Fibroblast of skin of left quadriceps (primary cell): ENCODE measurements around the gene S100A10.

Source experiments
- DNase-seq, 2 experiments: peaks; one replicate each; pipeline ENCODE4 v3.0.0-alpha.2; 2013; ENCODE audit warnings: low read depth in 2 of 2

Gene S100A10

GRCh38 chr1:151993734-151994496 is at the start of gene S100A10:
Gene S100A10, minus strand, starts transcription at chr1:151993859. Its CDS starts 7,629 bp downstream, at chr1:151986230.
- DNase-seq: no peak

- DNase-seq: no peak
Observed at GRCh38 chr1:152042030-152042429, 48.4 kb upstream of the S100A10 start.

GRCh38 chr1:152039886-152040285 is 46.2 kb upstream of the S100A10 start:
- no peak for DNase-seq

GRCh38 chr1:152039461-152039860 is 45.8 kb upstream of the S100A10 start:
- no peak for DNase-seq

GRCh38 chr1:152038871-152039270 is 45.2 kb upstream of the S100A10 start:
- no peak for DNase-seq

GRCh38 chr1:152036267-152037216 is 42.9 kb upstream of the S100A10 start, which contains the start of gene S100A11:
Gene S100A11, minus strand, starts transcription at chr1:152037004. Its CDS starts 89 bp downstream, at chr1:152036915.
- DNase-seq: peak; percentile 63 to 68

GRCh38 chr1:152035539-152036266 is 42.0 kb upstream of the S100A10 start:
- DNase-seq: no peak

- DNase-seq: peak; percentile 50 to 56
Observed at GRCh38 chr1:152034654-152035538, 41.2 kb upstream of the S100A10 start.

GRCh38 chr1:152034324-152034653 is 40.6 kb upstream of the S100A10 start:
- no peak for DNase-seq

- no peak for DNase-seq
Observed at GRCh38 chr1:152029929-152030211, 36.2 kb upstream of the S100A10 start.

GRCh38 chr1:152029144-152029928 is 35.7 kb upstream of the S100A10 start:
- peak; percentile 41 to 46 for DNase-seq

- DNase-seq: peak; percentile 57 to 59
Observed at GRCh38 chr1:152026895-152027294, 33.2 kb upstream of the S100A10 start.

GRCh38 chr1:152024223-152024622 is 30.6 kb upstream of the S100A10 start:
- no peak for DNase-seq

GRCh38 chr1:152023221-152023620 is 29.6 kb upstream of the S100A10 start:
- no peak for DNase-seq

GRCh38 chr1:152022474-152022873 is 28.8 kb upstream of the S100A10 start:
- no peak for DNase-seq

- DNase-seq: no peak
Observed at GRCh38 chr1:152021569-152021968, 27.9 kb upstream of the S100A10 start.

- DNase-seq: no peak
Observed at GRCh38 chr1:152020849-152021248, 27.2 kb upstream of the S100A10 start.

GRCh38 chr1:152018537-152018936 is 24.9 kb upstream of the S100A10 start:
- no peak for DNase-seq

GRCh38 chr1:152015766-152016165 is 22.1 kb upstream of the S100A10 start:
- DNase-seq: no peak

GRCh38 chr1:152014943-152015342 is 21.3 kb upstream of the S100A10 start:
- DNase-seq: no peak
